GM12878 (cell line): ENCODE results near the gene CAMKMT.

Experiments
- ATF7 ChIP-seq: fragments of 450-650 bp; IDR thresholded peaks from 2 replicates; pipeline ENCODE4 v1.6.1; 2016; ENCODE audit warnings: low read depth, mild to moderate bottlenecking
- BHLHE40 ChIP-seq, 2 experiments: fragments of 450-650 bp in 1 of 2; IDR thresholded peaks; 2 replicates each; pipeline ENCODE4 v1.6.1; 2011 to 2017; ENCODE audit warnings: low read depth in 2 of 2, borderline replicate concordance in 1 of 2, improper control_type of control experiment in 1 of 2, low read length in 1 of 2, mild to moderate bottlenecking in 1 of 2
- IRF4 ChIP-seq: IDR thresholded peaks from 2 replicates; pipeline ENCODE4 v1.6.1; 2011; ENCODE audit warnings: low read depth, low read length
- MAX ChIP-seq: IDR thresholded peaks from 2 replicates; pipeline ENCODE4 v1.6.1; 2012; ENCODE audit warnings: low read depth, low read length, improper control_type of control experiment
- MTA2 ChIP-seq: fragments of 450-650 bp; IDR thresholded peaks from 2 replicates; pipeline ENCODE4 v1.6.1; 2016; ENCODE audit warnings: low read depth, mild to moderate bottlenecking, moderate library complexity
- MYB ChIP-seq: fragments of 150-350 bp; IDR thresholded peaks from 2 replicates; pipeline ENCODE4 v1.6.1; 2014; ENCODE audit warnings: mild to moderate bottlenecking, low read depth, low read length, borderline replicate concordance
- NR2C2 ChIP-seq: IDR thresholded peaks from 2 replicates; pipeline ENCODE4 v1.6.1; 2011; ENCODE audit warnings: borderline replicate concordance, low read depth; ENCODE audit not compliant: control insufficient read depth, insufficient read length
- NR2F1 ChIP-seq: fragments of 450-650 bp; conservative IDR thresholded peaks from 2 replicates; pipeline ENCODE4 v1.6.1; 2017; ENCODE audit warnings: mild to moderate bottlenecking
- RFX5 ChIP-seq: IDR thresholded peaks from 2 replicates; pipeline ENCODE4 v1.6.1; 2011; ENCODE audit warnings: low read depth, low read length, improper control_type of control experiment
- ZBED1 ChIP-seq: IDR thresholded peaks from 2 replicates; pipeline ENCODE4 v1.6.1; 2016; ENCODE audit warnings: borderline replicate concordance
- ZZZ3 ChIP-seq: IDR thresholded peaks from 2 replicates; pipeline ENCODE4 v1.6.1; 2011; ENCODE audit warnings: low read depth; ENCODE audit not compliant: control insufficient read depth, insufficient read length
- TF ChIP-seq, protein P1 (sequence below), 3 experiments: IDR thresholded peaks in 2 of 3; conservative IDR thresholded peaks in 1 of 3; 2 replicates each; pipeline ENCODE4 v1.5.1; 2011; ENCODE audit warnings: low read depth in 3 of 3, low read length in 3 of 3, mild to moderate bottlenecking in 3 of 3, control low read depth in 2 of 3, moderate library complexity in 2 of 3, inconsistent platforms in 1 of 3, mixed read lengths in 1 of 3; ENCODE audit not compliant: control insufficient read depth in 2 of 3, insufficient read depth in 1 of 3; ENCODE audit errors: extremely low read depth in 1 of 3
- TF ChIP-seq, protein P2 (sequence below): fragments of 450-650 bp; formaldehyde crosslinking; IDR thresholded peaks from 2 replicates; pipeline ENCODE4 v1.4.0; 2020; ENCODE audit warnings: mild to moderate bottlenecking, moderate library complexity
- TF ChIP-seq, protein P3 (sequence below): fragments of 450-650 bp; IDR thresholded peaks from 2 replicates; pipeline ENCODE4 v1.6.1; 2014; ENCODE audit warnings: mild to moderate bottlenecking

DNA sequence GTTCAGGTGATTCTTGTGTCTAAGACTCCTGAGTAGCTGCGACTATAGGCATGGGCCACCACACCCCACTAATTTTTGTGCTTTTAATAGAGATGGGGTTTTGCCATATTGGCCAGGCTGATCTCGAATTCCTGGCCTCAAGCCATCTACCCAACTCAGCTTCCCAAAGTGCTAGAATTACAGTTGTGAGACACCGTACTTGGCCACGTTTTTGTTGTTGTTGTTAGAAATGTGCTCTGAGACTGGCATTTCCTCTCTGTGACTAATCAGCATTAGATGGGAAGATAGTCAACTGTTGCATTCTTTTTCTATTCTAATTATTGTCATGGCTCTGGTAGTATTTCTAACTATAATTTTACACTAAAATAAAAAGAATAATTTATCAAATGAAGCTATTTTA lies 191.7 kb downstream of the CAMKMT start:
- TF ChIP-seq, protein P1, sequence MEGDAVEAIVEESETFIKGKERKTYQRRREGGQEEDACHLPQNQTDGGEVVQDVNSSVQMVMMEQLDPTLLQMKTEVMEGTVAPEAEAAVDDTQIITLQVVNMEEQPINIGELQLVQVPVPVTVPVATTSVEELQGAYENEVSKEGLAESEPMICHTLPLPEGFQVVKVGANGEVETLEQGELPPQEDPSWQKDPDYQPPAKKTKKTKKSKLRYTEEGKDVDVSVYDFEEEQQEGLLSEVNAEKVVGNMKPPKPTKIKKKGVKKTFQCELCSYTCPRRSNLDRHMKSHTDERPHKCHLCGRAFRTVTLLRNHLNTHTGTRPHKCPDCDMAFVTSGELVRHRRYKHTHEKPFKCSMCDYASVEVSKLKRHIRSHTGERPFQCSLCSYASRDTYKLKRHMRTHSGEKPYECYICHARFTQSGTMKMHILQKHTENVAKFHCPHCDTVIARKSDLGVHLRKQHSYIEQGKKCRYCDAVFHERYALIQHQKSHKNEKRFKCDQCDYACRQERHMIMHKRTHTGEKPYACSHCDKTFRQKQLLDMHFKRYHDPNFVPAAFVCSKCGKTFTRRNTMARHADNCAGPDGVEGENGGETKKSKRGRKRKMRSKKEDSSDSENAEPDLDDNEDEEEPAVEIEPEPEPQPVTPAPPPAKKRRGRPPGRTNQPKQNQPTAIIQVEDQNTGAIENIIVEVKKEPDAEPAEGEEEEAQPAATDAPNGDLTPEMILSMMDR (IDR thresholded peaks at IDR 0.05 in 2 of 3, conservative IDR thresholded peaks at IDR 0.05 in 1 of 3; ENCODE audit: control insufficient read depth in 2 of 3, extremely low read depth in 1 of 3, insufficient read depth in 1 of 3, low read depth in 3 of 3, low read length in 3 of 3) = no peak
- no peak for TF ChIP-seq MAX
- TF ChIP-seq ZBED1 = no peak
- no peak for TF ChIP-seq MTA2
- no peak for TF ChIP-seq ATF7
- no peak for TF ChIP-seq MYB
- TF ChIP-seq, protein P2, sequence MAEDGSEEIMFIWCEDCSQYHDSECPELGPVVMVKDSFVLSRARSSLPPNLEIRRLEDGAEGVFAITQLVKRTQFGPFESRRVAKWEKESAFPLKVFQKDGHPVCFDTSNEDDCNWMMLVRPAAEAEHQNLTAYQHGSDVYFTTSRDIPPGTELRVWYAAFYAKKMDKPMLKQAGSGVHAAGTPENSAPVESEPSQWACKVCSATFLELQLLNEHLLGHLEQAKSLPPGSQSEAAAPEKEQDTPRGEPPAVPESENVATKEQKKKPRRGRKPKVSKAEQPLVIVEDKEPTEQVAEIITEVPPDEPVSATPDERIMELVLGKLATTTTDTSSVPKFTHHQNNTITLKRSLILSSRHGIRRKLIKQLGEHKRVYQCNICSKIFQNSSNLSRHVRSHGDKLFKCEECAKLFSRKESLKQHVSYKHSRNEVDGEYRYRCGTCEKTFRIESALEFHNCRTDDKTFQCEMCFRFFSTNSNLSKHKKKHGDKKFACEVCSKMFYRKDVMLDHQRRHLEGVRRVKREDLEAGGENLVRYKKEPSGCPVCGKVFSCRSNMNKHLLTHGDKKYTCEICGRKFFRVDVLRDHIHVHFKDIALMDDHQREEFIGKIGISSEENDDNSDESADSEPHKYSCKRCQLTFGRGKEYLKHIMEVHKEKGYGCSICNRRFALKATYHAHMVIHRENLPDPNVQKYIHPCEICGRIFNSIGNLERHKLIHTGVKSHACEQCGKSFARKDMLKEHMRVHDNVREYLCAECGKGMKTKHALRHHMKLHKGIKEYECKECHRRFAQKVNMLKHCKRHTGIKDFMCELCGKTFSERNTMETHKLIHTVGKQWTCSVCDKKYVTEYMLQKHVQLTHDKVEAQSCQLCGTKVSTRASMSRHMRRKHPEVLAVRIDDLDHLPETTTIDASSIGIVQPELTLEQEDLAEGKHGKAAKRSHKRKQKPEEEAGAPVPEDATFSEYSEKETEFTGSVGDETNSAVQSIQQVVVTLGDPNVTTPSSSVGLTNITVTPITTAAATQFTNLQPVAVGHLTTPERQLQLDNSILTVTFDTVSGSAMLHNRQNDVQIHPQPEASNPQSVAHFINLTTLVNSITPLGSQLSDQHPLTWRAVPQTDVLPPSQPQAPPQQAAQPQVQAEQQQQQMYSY = no peak
- TF ChIP-seq ZZZ3 = no peak
- TF ChIP-seq NR2C2 = no peak
- TF ChIP-seq NR2F1 = no peak
- TF ChIP-seq, protein P3, sequence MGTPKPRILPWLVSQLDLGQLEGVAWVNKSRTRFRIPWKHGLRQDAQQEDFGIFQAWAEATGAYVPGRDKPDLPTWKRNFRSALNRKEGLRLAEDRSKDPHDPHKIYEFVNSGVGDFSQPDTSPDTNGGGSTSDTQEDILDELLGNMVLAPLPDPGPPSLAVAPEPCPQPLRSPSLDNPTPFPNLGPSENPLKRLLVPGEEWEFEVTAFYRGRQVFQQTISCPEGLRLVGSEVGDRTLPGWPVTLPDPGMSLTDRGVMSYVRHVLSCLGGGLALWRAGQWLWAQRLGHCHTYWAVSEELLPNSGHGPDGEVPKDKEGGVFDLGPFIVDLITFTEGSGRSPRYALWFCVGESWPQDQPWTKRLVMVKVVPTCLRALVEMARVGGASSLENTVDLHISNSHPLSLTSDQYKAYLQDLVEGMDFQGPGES = no peak
- no peak for TF ChIP-seq IRF4
- TF ChIP-seq RFX5 = no peak
- no peak for TF ChIP-seq BHLHE40 (IDR thresholded peaks at IDR 0.05; ENCODE audit: borderline replicate concordance in 1 of 2, low read depth in 2 of 2, low read length in 1 of 2)
